HG02973 (cell line): ENCODE measurements around the gene ARHGEF1.

Source experiments
- ATAC-seq: cut with Tn5 transposase; IDR thresholded peaks from one replicate; pipeline ENCODE4 v1.9.1; 2021; ENCODE audit warnings: moderate library complexity; ENCODE audit not compliant: unreplicated experiment

Gene ARHGEF1

GRCh38 chr19:41917676-41918075, 34.7 kb downstream of the ARHGEF1 start:
- no peak for ATAC-seq

- ATAC-seq: no peak
Measured at GRCh38 chr19:41918095-41918494, 35.1 kb downstream of the ARHGEF1 start.

DNA sequence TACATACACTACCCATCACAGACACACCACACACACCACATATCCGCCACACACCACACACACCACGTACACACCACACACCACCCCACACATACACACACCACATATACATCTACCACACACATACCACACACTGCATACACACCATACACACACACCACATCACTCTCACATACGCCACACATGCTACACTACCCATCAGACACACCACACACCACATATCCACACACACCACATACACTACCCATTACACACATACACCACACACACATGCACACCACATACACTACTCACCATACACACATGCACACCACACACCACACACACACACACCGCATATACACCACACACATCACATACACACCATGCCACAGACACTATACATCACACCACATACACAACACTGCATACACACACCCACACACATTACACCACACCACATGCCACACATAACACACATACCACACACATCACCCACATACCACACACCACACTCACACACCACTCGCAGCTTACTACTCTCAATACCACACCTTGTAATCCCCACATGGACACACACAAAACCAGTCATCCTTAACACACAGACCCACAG, 35.8 kb downstream of the ARHGEF1 start:
- ATAC-seq: no peak

DNA sequence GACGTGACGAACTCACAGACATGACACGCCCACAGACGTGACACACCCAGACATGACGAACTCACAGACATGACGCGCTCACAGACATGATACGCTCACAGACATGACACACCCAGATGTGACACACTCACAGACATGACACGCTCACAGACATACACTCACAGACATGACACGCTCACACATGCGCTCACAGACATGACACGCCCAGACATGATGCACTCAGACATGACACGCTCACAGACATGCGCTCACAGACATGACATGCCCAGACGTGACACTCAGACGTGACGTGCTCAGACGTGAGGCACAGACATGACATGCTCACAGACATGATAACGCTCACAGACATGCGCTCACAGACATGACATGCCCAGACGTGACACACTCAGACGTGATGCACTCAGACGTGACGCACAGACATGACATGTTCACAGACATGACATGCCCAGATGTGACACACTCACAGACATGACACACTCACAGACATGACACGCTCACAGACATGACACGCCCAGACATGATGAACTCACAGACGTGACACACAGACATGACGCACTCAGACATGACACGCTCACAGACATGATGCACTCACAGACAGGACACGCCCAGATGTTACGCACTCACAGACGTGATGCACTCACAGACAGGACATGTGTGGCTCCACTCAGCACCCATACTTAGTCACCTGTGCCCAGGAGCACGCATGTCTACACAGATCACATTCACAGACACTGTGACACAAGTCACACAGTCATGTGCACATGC, 37.1 kb downstream of the ARHGEF1 start:
- no peak for ATAC-seq

- ATAC-seq: no peak
Measured at GRCh38 chr19:41920882-41921576, 38.0 kb downstream of the ARHGEF1 start.

DNA sequence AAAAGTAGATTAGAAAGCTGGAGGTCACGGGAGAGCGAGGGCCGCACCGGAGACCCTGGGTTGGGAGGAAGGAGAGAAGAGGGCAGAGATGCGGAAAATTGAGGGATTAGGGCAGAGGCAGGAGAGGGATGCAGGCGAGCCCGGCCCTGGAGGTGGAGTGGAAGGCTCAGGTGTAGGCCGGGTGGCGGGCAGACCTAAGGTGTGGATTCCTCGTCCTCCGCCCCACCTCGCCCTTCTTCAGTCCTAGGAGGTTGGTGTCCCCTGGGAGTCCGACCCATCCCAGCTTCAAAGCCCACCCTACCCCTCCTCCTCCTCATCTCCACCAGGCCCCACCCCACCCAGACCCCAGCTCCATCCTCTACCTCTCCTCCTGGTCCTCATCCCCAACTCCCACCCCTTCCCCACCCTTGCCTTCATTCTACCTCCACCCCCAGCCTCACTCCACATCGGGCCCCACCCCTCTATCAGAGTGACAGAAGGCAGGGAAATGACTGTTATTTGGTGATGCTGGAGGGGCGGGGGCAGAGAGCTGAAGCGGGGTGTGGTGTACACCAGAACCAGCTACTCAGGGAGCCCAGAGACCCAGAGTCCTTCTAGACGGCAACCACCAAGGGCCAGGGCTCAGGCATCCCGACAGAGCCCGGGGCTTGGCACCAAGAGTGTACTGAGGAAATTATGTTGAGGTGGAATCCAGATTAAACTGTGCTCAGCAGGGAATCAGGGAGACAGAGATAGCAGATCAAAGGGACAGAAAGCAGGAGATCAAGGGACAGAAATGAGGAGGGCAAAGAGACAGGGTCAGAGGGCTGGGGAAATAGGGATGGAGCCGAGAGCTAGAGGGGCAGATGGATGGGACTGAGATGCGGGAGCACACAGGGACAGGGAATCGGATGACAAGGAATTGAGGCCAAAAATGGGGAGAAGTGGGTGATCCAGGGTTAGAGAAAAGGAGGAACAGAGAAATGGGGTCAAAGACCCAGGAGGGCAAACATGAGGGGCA, 38.9 kb downstream of the ARHGEF1 start:
- ATAC-seq: no peak

- no peak for ATAC-seq
Measured at GRCh38 chr19:41922585-41922984, 39.6 kb downstream of the ARHGEF1 start.

- ATAC-seq: no peak
Measured at GRCh38 chr19:41923045-41923788, 40.2 kb downstream of the ARHGEF1 start.

GRCh38 chr19:41924151-41925145, 41.5 kb downstream of the ARHGEF1 start:
- no peak for ATAC-seq

GRCh38 chr19:41925208-41926003, 42.4 kb downstream of the ARHGEF1 start:
- ATAC-seq: no peak

DNA sequence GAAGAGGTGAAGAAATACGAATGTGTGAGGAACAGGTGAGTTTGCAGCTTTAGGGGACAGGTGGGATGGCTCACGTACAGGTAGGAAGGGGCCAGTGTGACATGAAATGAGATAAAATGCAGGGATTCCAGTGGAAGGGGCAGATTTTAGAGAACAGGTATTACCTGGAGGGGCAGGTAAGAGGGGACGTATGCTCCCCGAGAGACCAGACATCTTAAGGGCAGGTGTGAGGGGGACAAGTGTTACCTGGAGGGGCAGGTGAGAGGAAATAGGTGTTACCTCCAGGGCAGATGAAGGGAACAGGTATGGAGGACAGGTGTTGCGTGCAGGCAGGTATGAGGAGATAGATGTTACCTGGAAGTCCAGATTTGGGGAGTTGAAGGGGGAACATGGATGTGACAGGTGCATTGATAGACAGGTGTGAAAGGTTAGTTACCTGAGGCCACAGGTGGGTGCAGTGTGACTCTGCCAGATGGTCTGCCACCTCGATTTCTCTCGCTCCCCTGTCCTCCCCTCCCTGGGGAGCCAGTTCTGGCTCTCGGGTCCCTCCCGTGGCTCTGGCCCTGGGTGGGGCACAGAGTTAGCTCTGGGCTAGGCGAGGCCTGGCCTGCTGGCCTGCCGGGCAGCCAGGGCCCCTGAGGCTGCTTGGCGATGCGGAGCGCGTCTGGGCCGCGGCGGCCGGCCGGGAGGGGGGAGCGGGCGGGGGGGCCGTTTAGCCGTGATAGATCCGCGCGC, 43.2 kb downstream of the ARHGEF1 start:
- ATAC-seq: no peak

DNA sequence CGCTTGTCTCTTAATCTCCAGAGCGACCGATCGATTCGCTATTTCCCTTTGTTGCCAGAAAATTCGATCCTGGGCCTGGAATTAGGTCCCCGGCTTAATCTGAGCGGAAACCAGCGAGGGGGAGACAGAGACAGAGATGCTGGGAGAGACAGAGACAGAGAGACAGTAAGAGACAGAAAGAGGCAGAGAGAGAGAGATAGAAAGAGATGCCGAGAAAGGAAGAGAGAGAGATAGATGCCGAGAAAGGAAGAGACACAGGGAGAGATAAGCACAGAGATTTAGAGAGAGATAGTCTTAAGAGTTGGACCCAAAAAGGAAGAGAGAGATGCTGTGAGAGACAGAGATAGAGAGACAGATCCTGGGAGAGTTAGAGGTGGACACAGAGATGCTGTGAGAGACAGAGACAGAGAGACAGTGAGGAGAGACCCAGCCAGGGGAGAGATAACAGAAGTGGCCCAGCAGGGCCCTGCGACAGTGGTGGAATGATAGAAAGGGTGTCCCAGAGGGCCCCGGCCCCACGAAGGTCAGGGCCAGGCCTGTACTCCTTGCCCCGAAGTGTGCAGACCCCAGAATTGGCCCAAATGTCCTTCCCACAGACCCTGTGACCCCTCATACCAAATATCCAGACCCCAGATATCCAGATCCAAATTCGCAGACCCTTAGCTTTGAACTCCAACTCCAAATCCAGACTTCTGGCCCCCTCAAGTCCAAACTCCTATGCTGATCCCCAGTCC, 43.9 kb downstream of the ARHGEF1 start:
- ATAC-seq: no peak

DNA sequence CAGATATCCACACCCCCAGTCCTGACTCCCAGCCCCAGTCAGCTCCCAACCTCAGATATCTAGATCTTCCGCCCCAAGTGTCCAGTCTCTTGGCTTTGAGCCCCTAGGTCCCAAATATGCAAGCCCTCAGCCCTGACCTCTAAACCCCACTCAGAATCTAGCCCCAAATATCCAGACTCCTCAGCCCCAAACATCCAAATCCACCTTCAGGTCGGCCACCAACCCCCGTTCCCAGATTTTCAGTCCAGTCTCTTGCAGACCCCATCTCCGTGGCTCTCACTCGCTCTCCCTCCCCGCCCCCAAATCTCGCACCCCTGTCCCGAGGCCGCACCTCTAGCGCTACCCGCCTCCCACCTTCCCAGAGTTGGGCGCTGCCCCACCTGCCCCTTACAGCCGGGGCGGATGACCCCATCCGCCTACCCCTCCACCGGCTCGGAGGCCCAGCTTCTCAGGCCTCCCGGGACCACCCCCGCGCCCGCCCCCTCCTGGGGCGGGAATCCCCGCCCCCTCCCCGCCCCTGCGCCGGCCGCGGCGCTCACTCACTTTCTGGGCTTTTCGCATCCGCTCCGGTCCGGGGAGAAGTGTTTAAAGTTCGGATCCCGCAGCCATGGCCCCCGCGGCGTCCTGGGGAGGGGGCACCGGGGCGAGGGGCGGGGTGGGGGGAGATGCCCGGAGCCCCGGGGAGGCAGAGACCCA, 44.7 kb downstream of the ARHGEF1 start:
- ATAC-seq: no peak

GRCh38 chr19:41928221-41928683, 45.3 kb downstream of the ARHGEF1 start, which contains the start of gene ERFL:
Gene ERFL, minus strand, starts transcription at chr19:41928449. Its CDS starts 15,530 bp downstream, at chr19:41912919.
- no peak for ATAC-seq

DNA sequence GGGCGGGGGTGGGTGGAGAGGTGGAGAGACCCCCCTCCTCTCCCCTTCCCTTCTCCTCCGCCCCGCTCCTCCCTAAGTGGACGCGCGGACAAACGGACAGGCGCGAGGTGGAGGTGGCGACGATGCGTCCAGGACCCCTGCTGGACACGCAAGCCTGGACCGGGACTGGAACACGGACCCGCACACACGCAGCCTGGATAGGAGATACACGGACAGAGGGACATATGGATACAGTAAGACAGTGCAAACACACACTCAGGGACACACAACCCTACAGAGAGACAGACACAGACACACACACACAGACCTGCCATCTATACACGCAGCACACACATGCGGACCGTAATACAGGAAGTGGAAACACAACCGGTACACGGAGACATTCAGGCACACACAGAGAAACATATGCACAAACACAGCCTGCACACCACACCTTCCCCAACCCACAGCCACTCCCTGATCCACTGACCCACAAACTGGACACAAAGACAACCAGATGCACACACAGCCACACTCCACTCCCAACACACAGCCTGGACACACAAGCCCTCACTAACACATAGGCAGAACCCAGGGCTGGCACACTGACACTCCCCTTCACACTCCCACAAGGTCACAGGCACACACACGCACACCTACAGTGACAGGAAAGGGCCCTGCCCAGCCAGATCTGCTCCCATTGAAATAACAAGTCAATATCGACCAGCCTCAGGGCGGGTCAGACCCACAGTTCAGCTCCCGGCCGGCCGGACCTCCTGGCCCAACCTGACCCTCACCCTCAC, 46.0 kb downstream of the ARHGEF1 start:
- no peak for ATAC-seq
